Upper lobe of right lung (tissue), 1 donor: ENCODE measurements around the gene MYMX. TPM values are rescaled to one million over a fixed set of nuclear protein-coding genes. Genes with fewer than 3 reads are reported as not detected.
A peak's percentile ranks its signal among the peaks of the same experiment; 100 is the strongest.

Experiments
- ATAC-seq: fragments of 200-7000 bp; cut with Tn5 transposase; one replicate; pipeline ENCODE4 v1.9.1; 2020; ENCODE audit warnings: mild to moderate bottlenecking, moderate library complexity
- DNase-seq: peaks from one replicate; pipeline ENCODE4 v3.0.0-alpha.2; 2020
- H3K27ac ChIP-seq: fragments of 200-600 bp; one replicate; pipeline ENCODE4 v1.8.0; 2022
- H3K27me3 ChIP-seq: fragments of 200-600 bp; one replicate; pipeline ENCODE4 v1.8.0; 2022; ENCODE audit warnings: mild to moderate bottlenecking
- H3K36me3 ChIP-seq: fragments of 200-600 bp; one replicate; pipeline ENCODE4 v1.8.0; 2022
- H3K4me1 ChIP-seq: fragments of 200-600 bp; one replicate; pipeline ENCODE4 v1.8.0; 2022
- H3K4me3 ChIP-seq: fragments of 200-600 bp; one replicate; pipeline ENCODE4 v1.8.0; 2022; ENCODE audit warnings: mild to moderate bottlenecking
- H3K9me3 ChIP-seq: fragments of 200-600 bp; one replicate; pipeline ENCODE4 v1.8.0; 2022
- intact Hi-C: fragments of 100-400 bp; cut with DNase I; formaldehyde crosslinking; loops from one replicate; pipeline ENCODE4 v1.11.0; 2022
- total RNA-seq: library from RNA; stranded (reverse); fragmentation: NEBNext Ultra II Directional; extraction: Animal tissue kit (Norgen Biotek cat#: 25700); gene quantifications from one replicate; pipeline ENCODE4 v1.2.1, GENCODE V29; 2021
- TF ChIP-seq, protein P1 (sequence below): fragments of 200-600 bp; IDR thresholded peaks from one replicate; pipeline ENCODE4 v1.8.0; 2022; ENCODE audit warnings: antibody characterized with exemption
- donor health status: DM: no; HTN: yes; CAD: no; lungs with severe emphysema.

MYMX gene
- total RNA-seq, 1 donor from 2014 or later = 0.52 TPM

DNA sequence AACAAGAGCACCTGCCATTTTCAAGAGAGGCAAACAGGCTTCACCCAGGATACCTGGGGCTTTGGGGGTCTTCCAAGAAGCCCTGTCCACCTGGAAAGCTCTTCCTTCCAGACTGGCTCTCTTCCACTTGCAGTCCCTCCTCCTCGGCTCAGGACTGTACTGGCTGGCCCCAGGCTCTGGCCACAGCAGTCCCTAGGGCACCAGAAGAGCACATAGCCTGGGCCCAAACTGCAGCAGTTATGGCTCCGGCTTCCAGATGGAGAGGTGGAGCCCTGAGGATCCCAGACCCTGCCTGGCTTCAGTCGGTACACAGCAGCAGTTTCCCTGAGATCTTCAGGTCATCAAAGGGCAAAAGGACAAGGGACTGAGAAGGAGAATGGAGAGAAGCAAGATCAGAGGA lies 42.2 kb downstream of the MYMX start:
- ATAC-seq = no peak
- no peaks in the 10 kb centered on the region for H3K9me3 ChIP-seq
- DNase-seq = peak; percentile 28
- TF ChIP-seq, protein P1, sequence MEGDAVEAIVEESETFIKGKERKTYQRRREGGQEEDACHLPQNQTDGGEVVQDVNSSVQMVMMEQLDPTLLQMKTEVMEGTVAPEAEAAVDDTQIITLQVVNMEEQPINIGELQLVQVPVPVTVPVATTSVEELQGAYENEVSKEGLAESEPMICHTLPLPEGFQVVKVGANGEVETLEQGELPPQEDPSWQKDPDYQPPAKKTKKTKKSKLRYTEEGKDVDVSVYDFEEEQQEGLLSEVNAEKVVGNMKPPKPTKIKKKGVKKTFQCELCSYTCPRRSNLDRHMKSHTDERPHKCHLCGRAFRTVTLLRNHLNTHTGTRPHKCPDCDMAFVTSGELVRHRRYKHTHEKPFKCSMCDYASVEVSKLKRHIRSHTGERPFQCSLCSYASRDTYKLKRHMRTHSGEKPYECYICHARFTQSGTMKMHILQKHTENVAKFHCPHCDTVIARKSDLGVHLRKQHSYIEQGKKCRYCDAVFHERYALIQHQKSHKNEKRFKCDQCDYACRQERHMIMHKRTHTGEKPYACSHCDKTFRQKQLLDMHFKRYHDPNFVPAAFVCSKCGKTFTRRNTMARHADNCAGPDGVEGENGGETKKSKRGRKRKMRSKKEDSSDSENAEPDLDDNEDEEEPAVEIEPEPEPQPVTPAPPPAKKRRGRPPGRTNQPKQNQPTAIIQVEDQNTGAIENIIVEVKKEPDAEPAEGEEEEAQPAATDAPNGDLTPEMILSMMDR = no peak
- intact Hi-C loops = no loop called here
- H3K36me3 ChIP-seq = peaks cover 23% of the 10 kb centered on the region
- no peak overlapping the region for H3K4me3 ChIP-seq
- no peak overlapping the region for H3K27ac ChIP-seq
- no peaks in the 10 kb centered on the region for H3K27me3 ChIP-seq
- H3K4me1 ChIP-seq = peaks cover 34% of the 10 kb centered on the region

- no peaks in the 10 kb centered on the region for H3K27me3 ChIP-seq
- no peak overlapping the region for H3K27ac ChIP-seq
- intact Hi-C loops = no loop called here
- DNase-seq = no peak
- TF ChIP-seq, protein P1 = no peak
- no peak overlapping the region for H3K4me3 ChIP-seq
- peaks cover 43% of the 10 kb centered on the region for H3K4me1 ChIP-seq
- H3K36me3 ChIP-seq = peaks cover 12% of the 10 kb centered on the region
- no peak for ATAC-seq
- no peaks in the 10 kb centered on the region for H3K9me3 ChIP-seq
Measured at GRCh38 chr6:44260011-44260410, 43.3 kb downstream of the MYMX start.

DNA sequence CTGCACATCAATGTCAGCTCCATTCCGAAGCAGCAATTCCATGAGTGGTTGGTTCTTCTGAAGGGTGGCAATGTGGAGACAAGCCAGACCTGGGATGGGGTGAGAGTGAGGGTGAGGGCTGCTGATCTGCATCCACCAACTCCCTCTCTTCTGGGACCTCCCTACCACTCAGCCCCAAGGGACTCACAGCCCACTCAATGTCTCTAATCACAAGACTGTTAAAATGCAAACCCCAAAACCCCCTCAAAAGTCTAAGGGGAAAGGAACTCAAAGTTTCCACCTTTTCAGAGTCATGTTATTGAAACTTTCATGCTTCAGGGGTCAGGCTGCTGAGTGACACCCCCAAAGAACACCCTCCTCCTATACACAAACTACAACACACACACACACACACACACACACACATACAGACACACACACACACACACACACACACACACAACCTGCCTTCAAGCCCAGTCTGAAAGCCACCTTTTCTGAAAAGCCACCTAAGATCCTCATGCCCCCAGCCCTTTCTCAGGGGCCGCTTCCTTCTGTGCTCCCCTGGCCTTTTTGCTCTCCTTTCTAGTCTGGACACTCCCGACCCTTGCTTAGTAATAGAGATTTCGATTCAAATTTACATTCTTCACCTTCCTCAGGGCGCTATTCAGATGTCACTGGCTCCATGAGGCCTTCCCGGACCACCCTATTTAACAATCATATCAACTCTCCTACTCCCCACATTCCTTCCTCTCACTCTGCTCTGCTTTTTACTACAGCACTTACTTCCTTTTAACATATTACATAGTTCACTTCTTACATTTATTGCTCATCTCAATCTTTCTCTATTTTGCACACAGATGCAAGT lies 43.9 kb downstream of the MYMX start:
- ATAC-seq = no peak
- intact Hi-C loops = no loop called here
- peaks cover 8% of the 10 kb centered on the region for H3K36me3 ChIP-seq
- TF ChIP-seq, protein P1 = no peak
- no peak overlapping the region for H3K27ac ChIP-seq
- DNase-seq = no peak
- no peaks in the 10 kb centered on the region for H3K27me3 ChIP-seq
- H3K4me3 ChIP-seq = no peak overlapping the region
- peaks cover 43% of the 10 kb centered on the region for H3K4me1 ChIP-seq
- H3K9me3 ChIP-seq = no peaks in the 10 kb centered on the region

GRCh38 chr6:44261581-44261980 lies 44.9 kb downstream of the MYMX start:
- Histone ChIP-seq H3K36me3 (peaks cover 8% of the 10 kb centered on the region), H3K4me3 (no peak overlapping the region), H3K27ac (no peak overlapping the region), H3K27me3 (no peaks in the 10 kb centered on the region), H3K9me3 (no peaks in the 10 kb centered on the region), H3K4me1 (peaks cover 37% of the 10 kb centered on the region)
- DNase-seq = no peak
- intact Hi-C loops = no loop called here
- TF ChIP-seq, protein P1 = no peak
- ATAC-seq = no peak

DNA sequence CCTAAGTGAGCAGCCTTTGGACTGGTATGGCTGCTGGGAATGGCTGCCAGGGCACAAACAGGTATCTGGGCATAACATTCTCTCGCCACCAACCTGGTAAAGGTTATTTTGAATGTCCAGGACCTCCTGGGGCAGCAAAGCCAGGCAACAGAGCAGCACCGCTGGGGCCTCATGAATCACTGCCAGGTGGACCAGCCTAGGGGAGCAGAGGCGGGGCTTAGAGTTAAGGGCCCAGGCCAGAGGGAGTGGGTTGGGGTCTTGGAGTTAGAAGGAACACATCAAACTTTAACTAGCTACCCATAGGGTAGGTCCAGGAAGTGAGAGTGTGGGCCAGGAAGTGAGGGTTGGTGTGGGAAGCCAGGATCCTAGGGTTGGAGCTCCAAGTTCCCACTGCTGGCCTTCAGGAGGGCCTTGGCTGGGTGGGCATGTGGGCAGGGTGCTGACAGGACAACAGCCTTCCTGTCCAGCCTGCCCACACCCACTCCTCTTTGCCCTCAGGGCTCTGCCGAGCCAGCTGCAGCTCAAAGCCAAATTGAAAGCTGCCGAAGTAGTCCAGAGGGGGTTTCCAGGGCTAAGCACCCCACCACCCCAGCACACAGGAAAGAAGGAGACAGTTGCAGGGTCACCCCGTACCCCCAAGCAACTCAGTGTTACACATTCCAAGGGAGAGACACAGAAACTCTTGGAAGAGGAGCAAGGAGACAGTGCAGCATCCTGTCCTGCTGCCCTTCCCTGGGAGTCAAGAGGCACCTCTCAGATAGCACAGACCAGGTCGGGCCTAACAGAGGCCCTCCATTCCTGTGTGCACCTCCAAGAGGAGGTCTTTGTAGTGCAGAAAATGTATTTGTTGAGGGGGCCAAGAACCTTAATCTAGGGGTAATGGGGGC lies 46.0 kb downstream of the MYMX start:
- H3K36me3 ChIP-seq = peaks cover 8% of the 10 kb centered on the region
- TF ChIP-seq, protein P1 = no peak
- intact Hi-C loops = no loop called here
- peak overlapping the region; percentile 87 for H3K27ac ChIP-seq
- peaks cover 34% of the 10 kb centered on the region for H3K4me1 ChIP-seq
- no peaks in the 10 kb centered on the region for H3K27me3 ChIP-seq
- H3K9me3 ChIP-seq = no peaks in the 10 kb centered on the region
- ATAC-seq (no peak), DNase-seq (no peak)
- H3K4me3 ChIP-seq = peak overlapping the region; percentile 89
